Neural cell (in vitro differentiated cells): Measurements from ENCODE around the gene EDA. TPM values are rescaled to one million over a fixed set of nuclear protein-coding genes. Genes with fewer than 3 reads are reported as not detected.

Experiments
- H2AFZ ChIP-seq: fragments of 200-600, 300-800 bp; sonication (generic), shearing (Covaris generic); 2 replicates; pipeline ENCODE4 v1.6.0; 2014; ENCODE audit warnings: low read depth, mild to moderate bottlenecking, antibody characterized with exemption, low read length, moderate library complexity
- H3F3A ChIP-seq: fragments of 200-600 bp; shearing (Covaris generic); 2 replicates; pipeline ENCODE4 v1.6.1; 2016; ENCODE audit warnings: mild to moderate bottlenecking, moderate library complexity, mixed read lengths, antibody characterized with exemption, low read length; ENCODE audit not compliant: insufficient read depth, poor library complexity, severe bottlenecking
- H3K27ac ChIP-seq: fragments of 200-600, 300-800 bp; sonication (generic), shearing (Covaris generic); 2 replicates; pipeline ENCODE4 v1.5.1; 2014; ENCODE audit warnings: mild to moderate bottlenecking, low read length, moderate library complexity
- H3K27me3 ChIP-seq: fragments of 300-800, 200-600 bp; sonication (generic), shearing (Covaris generic); 2 replicates; pipeline ENCODE4 v1.6.0; 2014; ENCODE audit warnings: mild to moderate bottlenecking, low read depth, low read length, moderate library complexity; ENCODE audit not compliant: insufficient read depth
- H3K36me3 ChIP-seq: fragments of 300-800, 200-600 bp; sonication (generic), shearing (Covaris generic); 2 replicates; pipeline ENCODE4 v1.5.1; 2014; ENCODE audit warnings: mild to moderate bottlenecking, antibody characterized with exemption, low read length, moderate library complexity; ENCODE audit not compliant: insufficient read depth
- H3K4me2 ChIP-seq: fragments of 300-800, 200-600 bp; sonication (generic), shearing (Covaris generic); 2 replicates; pipeline ENCODE4 v1.6.0; 2014; ENCODE audit warnings: mild to moderate bottlenecking, low read length
- H3K4me3 ChIP-seq: fragments of 300-800, 200-600 bp; sonication (generic), shearing (Covaris generic); 2 replicates; pipeline ENCODE4 v1.5.1; 2014; ENCODE audit warnings: mild to moderate bottlenecking, low read length, moderate library complexity
- H3K79me2 ChIP-seq: fragments of 200-600 bp; shearing (Covaris generic); replicated peaks from 2 replicates; pipeline ENCODE4 v1.6.0; 2014; ENCODE audit warnings: mild to moderate bottlenecking, low read length, moderate library complexity; ENCODE audit not compliant: insufficient read depth
- H3K9ac ChIP-seq: fragments of 300-800, 200-600 bp; sonication (generic), shearing (Covaris generic); 2 replicates; pipeline ENCODE4 v1.6.1; 2016; ENCODE audit warnings: mild to moderate bottlenecking, low read length, mixed read lengths
- H3K9me2 ChIP-seq: fragments of 200-600 bp; shearing (Covaris generic); 2 replicates; pipeline ENCODE4 v1.6.1; 2016; ENCODE audit warnings: mild to moderate bottlenecking, low read length, mixed read lengths; ENCODE audit not compliant: insufficient read depth
- H3K9me3 ChIP-seq: fragments of 200-600, 300-800 bp; sonication (generic), shearing (Covaris generic); 2 replicates; pipeline ENCODE4 v1.6.1; 2016; ENCODE audit warnings: mild to moderate bottlenecking, mixed run types, low read length, moderate library complexity, mixed read lengths
- H4K20me1 ChIP-seq: fragments of 200-600 bp; shearing (Covaris generic); 2 replicates; pipeline ENCODE4 v1.6.1; 2016; ENCODE audit warnings: mild to moderate bottlenecking, mixed run types; ENCODE audit not compliant: insufficient read depth
- CTCF ChIP-seq: fragments of 450-650 bp; IDR thresholded peaks from 2 replicates; pipeline ENCODE4 v1.5.1; 2014; ENCODE audit warnings: antibody characterized with exemption, mild to moderate bottlenecking, moderate library complexity; ENCODE audit not compliant: poor library complexity, severe bottlenecking
- EP300 ChIP-seq: fragments of 450-650 bp; conservative IDR thresholded peaks from 2 replicates; pipeline ENCODE4 v1.6.1; 2014; ENCODE audit warnings: antibody characterized with exemption, mild to moderate bottlenecking, moderate library complexity; ENCODE audit not compliant: poor library complexity, severe bottlenecking
- EZH2 ChIP-seq: fragments of 200-600, 300-800 bp; shearing (Covaris generic), sonication (generic); IDR thresholded peaks from 2 replicates; pipeline ENCODE4 v1.6.1; 2014; ENCODE audit warnings: antibody characterized with exemption, low read length, borderline replicate concordance, mild to moderate bottlenecking; ENCODE audit not compliant: insufficient read depth, poor library complexity, severe bottlenecking
- MXI1 ChIP-seq: fragments of 450-650 bp; conservative IDR thresholded peaks from 2 replicates; pipeline ENCODE4 v1.6.1; 2014; ENCODE audit warnings: antibody characterized with exemption, mild to moderate bottlenecking; ENCODE audit not compliant: poor library complexity, severe bottlenecking
- POLR2AphosphoS5 ChIP-seq: IDR thresholded peaks from 2 replicates; pipeline ENCODE4 v1.6.1; 2012
- RAD21 ChIP-seq: fragments of 450-650 bp; conservative IDR thresholded peaks from 2 replicates; pipeline ENCODE4 v1.6.1; 2014; ENCODE audit warnings: antibody characterized with exemption, mild to moderate bottlenecking, moderate library complexity
- REST ChIP-seq: IDR thresholded peaks from 2 replicates; pipeline ENCODE4 v1.6.1; 2012; ENCODE audit warnings: borderline replicate concordance
- SMC3 ChIP-seq: fragments of 450-650 bp; conservative IDR thresholded peaks from 2 replicates; pipeline ENCODE4 v1.6.1; 2014; ENCODE audit warnings: antibody characterized with exemption, mild to moderate bottlenecking, moderate library complexity; ENCODE audit not compliant: poor library complexity
- TAF1 ChIP-seq: IDR thresholded peaks from 2 replicates; pipeline ENCODE4 v1.6.1; 2012; ENCODE audit warnings: low read depth
- polyA plus RNA-seq: library from polyadenylated mRNA; depleted of rRNA; stranded (reverse); fragments of >200 nt; gene quantifications from 2 replicates; pipeline ENCODE4 v1.2.3, GENCODE V29; 2014

The EDA gene
- polyA plus RNA-seq, 1 donor from 2014 or later: 1.1 TPM

GRCh38 chrX:70026851-70027200, 410.9 kb downstream of the EDA start:
- Histone ChIP-seq H3K27me3 (no peaks in the 10 kb centered on the region), H3K36me3 (no peaks in the 10 kb centered on the region), H3K79me2 (no peaks in the 10 kb centered on the region), H3K4me3 (no peak overlapping the region), H3K4me2 (no peak overlapping the region), H3K9ac (no peak overlapping the region), H2AFZ (no peak overlapping the region), H3K9me2 (no peaks in the 10 kb centered on the region), H3K27ac (no peak overlapping the region), H3F3A (no peaks in the 10 kb centered on the region), H4K20me1 (no peaks in the 10 kb centered on the region), H3K9me3 (no peaks in the 10 kb centered on the region)
- no peak for TF ChIP-seq EZH2
- TF ChIP-seq SMC3: no peak
- no peak for TF ChIP-seq MXI1
- TF ChIP-seq POLR2AphosphoS5: no peak
- TF ChIP-seq TAF1: no peak
- no peak for TF ChIP-seq EP300
- TF ChIP-seq RAD21: no peak

GRCh38 chrX:70029863-70030262, 413.9 kb downstream of the EDA start:
- no peaks in the 10 kb centered on the region for H3K9me2 ChIP-seq
- no peak overlapping the region for H3K4me2 ChIP-seq
- no peaks in the 10 kb centered on the region for H3K79me2 ChIP-seq
- no peaks in the 10 kb centered on the region for H4K20me1 ChIP-seq
- H3K9ac ChIP-seq: no peak overlapping the region
- no peaks in the 10 kb centered on the region for H3K36me3 ChIP-seq
- TF ChIP-seq SMC3 (no peak), MXI1 (no peak), CTCF (no peak), REST (no peak), EZH2 (no peak), POLR2AphosphoS5 (no peak), EP300 (no peak), TAF1 (no peak), RAD21 (no peak)
- no peaks in the 10 kb centered on the region for H3K9me3 ChIP-seq
- no peaks in the 10 kb centered on the region for H3F3A ChIP-seq
- no peak overlapping the region for H3K4me3 ChIP-seq
- H3K27me3 ChIP-seq: no peaks in the 10 kb centered on the region
- no peak overlapping the region for H3K27ac ChIP-seq
- no peak overlapping the region for H2AFZ ChIP-seq
